RWPE2 (cell line): ENCODE data around the gene STUB1.

Experiments
- ATAC-seq: fragments of 200-7000 bp; cut with Tn5 transposase; 3 replicates; pipeline ENCODE4 v1.9.1; 2021; ENCODE audit warnings: low read depth
- DNase-seq: peaks from one replicate; pipeline ENCODE4 v3.0.0-alpha.2; 2020; ENCODE audit warnings: low spot score
- H3K27ac ChIP-seq: fragments of 450-650 bp; 2 replicates; pipeline ENCODE4 v1.5.1; 2017; ENCODE audit warnings: mild to moderate bottlenecking; ENCODE audit not compliant: poor library complexity, severe bottlenecking
- H3K27me3 ChIP-seq: fragments of 250-450 bp; sonication (Bioruptor Pico); 2 replicates; pipeline ENCODE4 v1.5.1; 2021; ENCODE audit warnings: mild to moderate bottlenecking, moderate library complexity; ENCODE audit not compliant: insufficient read depth, poor library complexity, severe bottlenecking
- H3K36me3 ChIP-seq: fragments of 250-450 bp; sonication (Bioruptor Pico); 2 replicates; pipeline ENCODE4 v1.5.1; 2020; ENCODE audit warnings: low read depth, mild to moderate bottlenecking, moderate library complexity
- H3K4me1 ChIP-seq: fragments of 250-450 bp; sonication (Bioruptor Pico); 2 replicates; pipeline ENCODE4 v1.5.1; 2021; ENCODE audit warnings: mild to moderate bottlenecking, moderate library complexity; ENCODE audit not compliant: insufficient read depth, poor library complexity, severe bottlenecking
- H3K4me3 ChIP-seq: fragments of 250-450 bp; sonication (Bioruptor Pico); 2 replicates; pipeline ENCODE4 v1.5.1; 2021; ENCODE audit warnings: mild to moderate bottlenecking, moderate library complexity; ENCODE audit not compliant: severe bottlenecking
- H3K9me3 ChIP-seq: fragments of 250-450 bp; sonication (Bioruptor Pico); 2 replicates; pipeline ENCODE4 v1.5.1; 2021; ENCODE audit warnings: mild to moderate bottlenecking, moderate library complexity; ENCODE audit not compliant: severe bottlenecking
- TF ChIP-seq, protein P1 (sequence below): fragments of 450-650 bp; IDR thresholded peaks from one replicate; pipeline ENCODE4 v1.5.1; 2017; ENCODE audit warnings: mild to moderate bottlenecking, moderate library complexity; ENCODE audit not compliant: poor library complexity, severe bottlenecking

STUB1 gene

DNA sequence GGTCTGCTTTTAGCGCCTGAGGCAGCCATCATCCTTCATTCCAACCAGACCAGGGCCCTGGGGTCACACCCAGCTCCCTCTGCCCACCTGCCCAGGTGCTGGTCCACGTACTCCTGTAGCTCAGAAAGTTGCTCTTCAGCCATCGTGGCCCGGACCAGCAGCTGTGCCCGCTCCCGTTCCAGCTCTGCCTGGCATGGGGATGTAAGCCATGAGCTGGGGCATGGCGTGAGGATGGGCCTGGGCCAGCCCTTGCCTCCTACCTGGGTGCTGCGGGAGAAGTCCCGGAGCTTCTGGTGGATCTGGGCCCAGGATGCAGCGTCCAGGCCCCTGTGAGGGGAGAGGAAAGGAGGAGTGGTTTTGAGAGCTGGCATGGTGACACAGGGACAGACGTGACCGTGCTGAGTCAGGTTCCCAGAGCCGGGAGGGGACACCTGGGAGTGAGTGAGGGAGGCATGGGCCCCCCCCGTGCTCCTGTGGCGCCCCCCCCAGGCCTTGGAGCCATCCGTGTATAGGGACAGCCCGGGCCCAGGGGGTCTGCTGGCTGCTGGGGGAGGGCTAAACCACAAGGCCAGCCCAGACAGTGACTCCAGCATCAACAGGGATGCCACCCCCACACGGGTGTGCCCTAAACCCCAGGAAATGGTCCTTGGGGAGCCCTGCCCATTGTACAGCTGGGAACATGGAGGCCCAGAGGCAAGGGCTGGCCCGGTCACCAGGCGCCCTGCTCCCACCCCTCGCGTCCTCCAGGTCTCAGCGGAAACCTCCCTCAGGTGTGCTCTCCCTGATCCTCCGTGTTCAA lies 42.8 kb downstream of the STUB1 start:
- Histone ChIP-seq H3K27me3 (no peaks in the 10 kb centered on the region), H3K27ac (no peak overlapping the region), H3K36me3 (no peaks in the 10 kb centered on the region), H3K4me1 (peaks cover 3% of the 10 kb centered on the region), H3K4me3 (no peak overlapping the region), H3K9me3 (no peaks in the 10 kb centered on the region)
- TF ChIP-seq, protein P1, sequence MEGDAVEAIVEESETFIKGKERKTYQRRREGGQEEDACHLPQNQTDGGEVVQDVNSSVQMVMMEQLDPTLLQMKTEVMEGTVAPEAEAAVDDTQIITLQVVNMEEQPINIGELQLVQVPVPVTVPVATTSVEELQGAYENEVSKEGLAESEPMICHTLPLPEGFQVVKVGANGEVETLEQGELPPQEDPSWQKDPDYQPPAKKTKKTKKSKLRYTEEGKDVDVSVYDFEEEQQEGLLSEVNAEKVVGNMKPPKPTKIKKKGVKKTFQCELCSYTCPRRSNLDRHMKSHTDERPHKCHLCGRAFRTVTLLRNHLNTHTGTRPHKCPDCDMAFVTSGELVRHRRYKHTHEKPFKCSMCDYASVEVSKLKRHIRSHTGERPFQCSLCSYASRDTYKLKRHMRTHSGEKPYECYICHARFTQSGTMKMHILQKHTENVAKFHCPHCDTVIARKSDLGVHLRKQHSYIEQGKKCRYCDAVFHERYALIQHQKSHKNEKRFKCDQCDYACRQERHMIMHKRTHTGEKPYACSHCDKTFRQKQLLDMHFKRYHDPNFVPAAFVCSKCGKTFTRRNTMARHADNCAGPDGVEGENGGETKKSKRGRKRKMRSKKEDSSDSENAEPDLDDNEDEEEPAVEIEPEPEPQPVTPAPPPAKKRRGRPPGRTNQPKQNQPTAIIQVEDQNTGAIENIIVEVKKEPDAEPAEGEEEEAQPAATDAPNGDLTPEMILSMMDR: no peak
- ATAC-seq: no peak
- DNase-seq: no peak

DNA sequence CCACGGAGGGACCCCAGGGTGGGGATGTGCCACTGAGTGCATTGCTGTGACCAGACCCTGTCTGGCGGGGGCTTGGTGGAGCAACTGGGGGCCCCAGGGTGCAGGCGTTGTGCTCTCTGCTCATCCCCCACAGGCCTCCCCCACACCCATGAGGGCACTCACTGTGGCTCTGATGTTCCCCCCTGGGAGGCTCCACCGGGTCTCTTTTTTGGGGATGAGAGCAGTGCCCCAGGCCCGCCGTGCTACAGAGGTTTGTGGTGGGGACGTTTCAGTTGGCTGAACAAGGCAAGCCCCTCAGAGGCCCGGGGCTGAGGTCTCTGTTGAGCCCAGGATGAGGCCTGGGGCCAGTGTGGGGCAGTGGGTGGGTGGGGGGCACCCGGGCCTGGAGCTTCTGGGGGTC lies 43.5 kb downstream of the STUB1 start:
- H3K27ac ChIP-seq: no peak overlapping the region
- DNase-seq: no peak
- H3K27me3 ChIP-seq: no peaks in the 10 kb centered on the region
- TF ChIP-seq, protein P1: no peak
- no peaks in the 10 kb centered on the region for H3K9me3 ChIP-seq
- H3K4me3 ChIP-seq: no peak overlapping the region
- peaks cover 3% of the 10 kb centered on the region for H3K4me1 ChIP-seq
- no peak for ATAC-seq
- no peaks in the 10 kb centered on the region for H3K36me3 ChIP-seq

GRCh38 chr16:724188-725040 lies 44.2 kb downstream of the STUB1 start:
- Histone ChIP-seq H3K4me3 (no peak overlapping the region), H3K27ac (no peak overlapping the region), H3K27me3 (no peaks in the 10 kb centered on the region), H3K9me3 (no peaks in the 10 kb centered on the region), H3K4me1 (peaks cover 3% of the 10 kb centered on the region), H3K36me3 (no peaks in the 10 kb centered on the region)
- no peak for DNase-seq
- TF ChIP-seq, protein P1: no peak
- no peak for ATAC-seq

GRCh38 chr16:725041-725376 lies 44.8 kb downstream of the STUB1 start:
- Histone ChIP-seq H3K4me1 (peaks cover 1% of the 10 kb centered on the region), H3K27me3 (no peaks in the 10 kb centered on the region), H3K4me3 (no peak overlapping the region), H3K36me3 (no peaks in the 10 kb centered on the region), H3K27ac (no peak overlapping the region), H3K9me3 (no peaks in the 10 kb centered on the region)
- DNase-seq (no peak), ATAC-seq (no peak)
- TF ChIP-seq, protein P1: no peak
